ENCODE measurements around the gene PFAS.
"Not testable (repeated sequence)": the region's sequence is repeated elsewhere in the genome, so short reads cannot be mapped to it uniquely, and the experiment has no call there.

The PFAS gene

GRCh38 chr17:8231701-8232100, 17.4 kb upstream of the PFAS start:
- DNase-seq, result no peak

DNA sequence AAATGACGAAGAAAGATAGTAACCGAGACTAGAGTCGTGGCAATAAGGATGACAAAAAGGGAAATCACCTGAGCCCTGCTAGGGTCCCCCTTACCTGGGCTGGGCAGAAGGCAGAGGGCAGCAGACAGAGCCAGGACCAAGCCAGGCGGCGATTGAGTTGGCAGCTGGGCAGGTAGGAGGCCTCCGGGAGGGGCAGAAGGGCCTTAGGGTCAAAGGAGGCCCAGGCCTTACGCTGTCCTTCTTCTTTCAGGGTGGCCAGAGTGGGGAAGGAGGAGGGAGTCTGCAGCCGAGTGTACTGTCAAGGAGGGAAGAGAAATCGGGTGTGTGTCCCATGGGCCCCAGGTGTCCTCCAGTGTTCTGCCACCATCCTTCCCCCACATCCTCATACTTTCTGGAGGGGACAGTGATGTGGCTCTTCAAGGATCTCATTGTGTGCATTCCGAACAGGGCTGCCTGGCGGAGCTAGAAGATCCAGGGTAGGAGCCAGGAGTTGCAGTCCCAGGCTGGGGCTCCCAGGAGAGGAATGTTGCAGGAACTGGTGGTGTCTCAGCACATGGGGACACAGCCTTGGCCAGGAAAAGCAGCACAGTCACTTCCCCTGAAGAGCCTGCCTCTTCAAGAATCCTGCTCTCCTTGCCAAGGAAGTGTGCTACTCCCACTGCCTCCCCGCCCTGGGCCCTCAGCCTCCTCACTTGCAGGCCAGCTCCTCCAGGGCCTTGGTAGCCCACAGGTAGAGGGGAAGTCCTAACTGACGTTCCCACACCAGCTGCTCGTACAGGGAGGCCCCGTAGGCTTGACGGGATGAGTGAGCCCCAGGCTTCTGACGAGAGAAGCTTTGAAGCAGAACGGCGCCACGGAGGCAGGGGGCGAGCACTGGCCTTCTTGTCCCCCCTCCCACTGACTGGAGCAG, 14.5 kb upstream of the PFAS start:
- DNase-seq, result no peak

GRCh38 chr17:8235676-8236075, 13.4 kb upstream of the PFAS start:
- DNase-seq, result no peak

DNA sequence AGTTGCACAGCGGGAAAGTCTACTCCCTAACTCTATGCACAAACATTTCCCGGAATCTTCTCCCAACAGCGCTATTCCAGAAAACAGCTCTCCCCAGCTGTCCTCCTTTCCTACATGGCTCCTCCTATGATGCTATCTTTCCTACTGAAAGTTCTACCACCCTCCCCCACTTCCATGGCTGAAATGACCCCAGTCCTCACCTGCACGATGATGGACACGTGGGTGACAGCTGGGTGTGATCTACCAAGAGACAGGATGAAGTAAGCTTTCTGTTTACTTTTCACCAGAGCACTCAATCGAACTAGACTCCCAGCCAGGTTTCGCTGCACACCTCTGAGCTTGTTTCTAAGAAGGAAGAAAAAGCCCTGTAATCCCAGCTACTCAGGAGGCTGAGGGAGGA, 11.9 kb upstream of the PFAS start:
- DNase-seq, result no peak

DNA sequence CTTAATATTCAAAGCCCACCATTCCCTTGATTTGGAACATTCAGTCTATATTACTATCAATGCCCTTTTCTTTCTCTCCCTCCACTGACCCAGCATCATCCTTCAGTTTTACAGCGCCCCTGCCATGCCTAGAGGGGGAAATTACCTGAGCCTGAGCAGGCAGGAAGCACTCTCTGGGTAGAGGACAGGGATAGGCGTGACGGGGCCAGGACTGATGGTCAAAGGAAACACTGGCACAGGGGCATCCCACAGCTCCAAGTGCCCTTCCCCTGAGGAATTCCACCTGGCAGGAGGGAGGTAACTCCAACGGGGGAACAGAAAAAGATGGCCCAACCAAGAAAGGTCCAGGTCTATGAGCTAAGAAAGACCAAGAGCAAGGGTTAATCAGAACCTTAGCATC, 11.2 kb upstream of the PFAS start:
- DNase-seq, result no peak

DNA sequence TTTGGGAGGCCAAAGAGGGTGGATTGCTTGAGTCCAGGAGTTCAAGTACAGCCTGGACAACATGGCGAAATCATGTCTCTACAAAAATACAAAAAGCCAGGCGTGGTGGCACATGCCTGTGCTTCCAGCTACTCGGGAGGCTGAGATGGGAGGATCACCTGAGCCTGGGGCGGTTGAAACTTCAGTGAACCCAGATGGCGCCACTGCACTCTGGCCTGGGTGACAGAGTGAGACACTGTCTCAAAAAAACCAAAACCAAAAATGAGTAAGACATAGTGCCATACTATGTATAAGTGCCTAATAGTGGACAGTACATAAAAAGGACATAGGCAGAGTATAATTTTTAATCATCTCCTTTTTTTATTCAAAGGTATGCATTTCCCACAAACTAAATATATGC, 5.3 kb upstream of the PFAS start:
- DNase-seq, result no peak

DNA sequence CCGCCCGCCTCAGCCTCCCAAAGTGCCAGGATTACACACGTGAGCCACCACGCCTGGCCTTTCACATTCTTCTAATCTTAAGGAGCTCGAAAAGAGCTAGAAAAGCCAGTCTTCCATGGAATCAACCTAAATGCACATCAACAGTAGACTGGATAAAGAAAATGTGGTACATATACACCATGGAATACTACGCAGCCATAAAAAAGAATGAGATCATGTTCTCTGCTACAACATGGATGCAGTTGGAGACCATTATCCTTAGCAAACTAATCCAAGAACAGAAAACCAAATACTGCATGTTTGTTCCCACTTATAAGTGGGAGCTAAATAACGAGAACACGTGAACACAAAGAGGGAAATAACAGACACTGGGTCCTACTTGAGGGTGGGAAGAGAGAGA, 4.3 kb upstream of the PFAS start:
- no peak for DNase-seq

DNA sequence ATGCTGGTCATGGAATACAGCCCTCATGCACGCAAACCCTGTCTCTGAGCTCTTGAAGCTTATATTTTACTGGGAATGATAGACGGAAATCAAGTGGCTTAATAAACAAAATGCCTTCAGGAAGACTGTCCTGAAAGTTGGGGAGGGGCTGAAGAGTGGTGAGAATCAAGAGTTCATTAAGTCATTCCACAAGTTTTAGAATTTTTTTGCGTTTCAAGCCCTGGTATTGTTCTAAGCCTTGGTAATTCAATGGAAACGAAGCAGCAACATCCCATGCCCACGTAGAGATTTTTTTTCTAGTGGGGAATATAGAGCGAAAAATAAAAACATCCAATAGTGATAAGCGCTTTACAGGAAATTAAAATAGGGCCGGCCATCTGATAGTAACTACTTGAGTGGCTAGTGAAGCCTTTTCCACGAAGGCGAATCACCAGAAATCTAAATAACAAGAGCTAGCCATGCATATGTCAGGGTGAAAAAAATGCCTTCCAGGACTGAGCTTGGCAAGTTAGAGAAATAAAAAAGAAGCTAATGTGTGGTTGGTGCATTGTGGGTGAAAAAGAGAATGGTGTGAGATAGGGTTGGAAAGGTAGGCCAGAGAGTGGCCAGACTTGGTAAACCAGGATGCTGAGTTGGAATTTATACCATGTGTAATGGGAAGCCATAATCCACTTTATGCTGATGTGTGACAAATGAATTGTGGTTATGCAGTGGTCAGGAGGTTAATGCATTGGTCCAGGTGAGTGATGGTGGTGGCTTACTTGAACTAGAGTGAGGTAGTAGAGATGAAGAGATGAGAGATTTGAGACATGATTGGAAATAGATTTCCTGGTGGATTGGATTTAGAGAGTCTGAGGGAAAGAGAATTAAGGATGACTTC, 772 bp downstream of the PFAS start:
- no peak for DNase-seq

DNA sequence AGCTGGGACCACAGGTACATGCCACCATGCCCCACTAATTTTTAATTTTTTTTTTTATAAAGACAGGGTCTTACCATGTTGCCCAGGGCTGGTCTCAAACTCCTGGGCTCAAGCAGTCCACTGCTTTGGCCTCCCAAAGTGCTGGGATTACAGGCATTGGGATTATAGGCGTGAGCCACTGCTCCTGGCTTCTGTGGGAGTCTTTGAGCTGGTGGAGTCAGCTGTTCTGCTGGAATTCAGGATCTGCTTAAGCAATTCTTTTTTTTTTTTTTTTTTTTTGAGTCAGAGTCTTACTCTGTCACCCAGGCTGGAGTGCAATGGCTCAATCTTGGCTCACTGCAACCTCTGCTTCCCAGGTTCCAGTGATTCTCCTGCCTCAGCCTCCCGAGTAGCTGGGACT, 2.3 kb downstream of the PFAS start:
- DNase-seq, result not testable (repeated sequence)

GRCh38 chr17:8253801-8254200, 4.7 kb downstream of the PFAS start:
- no peak for DNase-seq

- DNase-seq, result no peak
These were observed 5.8 kb downstream of the PFAS start for GRCh38 chr17:8254881-8255280.

DNA sequence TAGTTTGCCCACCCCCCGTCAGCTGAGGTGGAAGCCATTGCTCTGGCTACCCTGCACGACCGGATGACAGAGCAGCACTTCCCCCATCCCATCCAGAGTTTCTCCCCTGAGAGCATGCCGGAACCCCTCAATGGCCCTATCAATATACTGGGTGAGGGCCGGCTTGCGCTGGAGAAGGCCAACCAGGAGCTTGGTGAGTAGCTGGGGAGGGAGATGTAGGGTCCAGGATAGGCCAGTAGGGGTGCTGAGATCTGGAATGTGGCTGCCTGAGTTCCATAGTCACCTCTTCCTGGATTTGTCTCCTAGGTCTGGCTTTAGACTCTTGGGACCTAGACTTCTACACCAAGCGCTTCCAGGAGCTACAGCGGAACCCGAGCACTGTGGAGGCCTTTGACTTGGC, 6.4 kb downstream of the PFAS start:
- no peak for DNase-seq

DNA sequence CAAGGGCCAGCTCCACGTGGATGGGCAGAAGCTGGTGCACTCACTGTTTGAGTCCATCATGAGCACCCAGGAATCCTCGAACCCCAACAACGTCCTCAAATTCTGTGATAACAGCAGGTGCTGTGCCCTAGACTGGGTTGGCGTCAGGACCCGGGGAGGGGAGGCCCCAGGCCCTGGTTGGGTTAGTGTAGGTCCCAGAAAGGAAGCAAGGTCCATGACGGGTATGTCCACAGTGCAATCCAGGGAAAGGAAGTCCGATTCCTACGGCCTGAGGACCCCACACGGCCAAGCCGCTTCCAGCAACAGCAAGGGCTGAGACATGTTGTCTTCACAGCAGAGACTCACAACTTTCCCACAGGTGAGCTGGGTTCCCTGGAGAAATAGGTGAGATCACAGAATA, 7.2 kb downstream of the PFAS start:
- DNase-seq, result no peak

GRCh38 chr17:8256691-8257090, 7.6 kb downstream of the PFAS start:
- no peak for DNase-seq

GRCh38 chr17:8257801-8258200, 8.7 kb downstream of the PFAS start:
- DNase-seq, result no peak

- no peak for DNase-seq
These were observed 15.2 kb downstream of the PFAS start for GRCh38 chr17:8264320-8264719.

GRCh38 chr17:8264836-8265542, 15.9 kb downstream of the PFAS start:
- no peak for DNase-seq

DNA sequence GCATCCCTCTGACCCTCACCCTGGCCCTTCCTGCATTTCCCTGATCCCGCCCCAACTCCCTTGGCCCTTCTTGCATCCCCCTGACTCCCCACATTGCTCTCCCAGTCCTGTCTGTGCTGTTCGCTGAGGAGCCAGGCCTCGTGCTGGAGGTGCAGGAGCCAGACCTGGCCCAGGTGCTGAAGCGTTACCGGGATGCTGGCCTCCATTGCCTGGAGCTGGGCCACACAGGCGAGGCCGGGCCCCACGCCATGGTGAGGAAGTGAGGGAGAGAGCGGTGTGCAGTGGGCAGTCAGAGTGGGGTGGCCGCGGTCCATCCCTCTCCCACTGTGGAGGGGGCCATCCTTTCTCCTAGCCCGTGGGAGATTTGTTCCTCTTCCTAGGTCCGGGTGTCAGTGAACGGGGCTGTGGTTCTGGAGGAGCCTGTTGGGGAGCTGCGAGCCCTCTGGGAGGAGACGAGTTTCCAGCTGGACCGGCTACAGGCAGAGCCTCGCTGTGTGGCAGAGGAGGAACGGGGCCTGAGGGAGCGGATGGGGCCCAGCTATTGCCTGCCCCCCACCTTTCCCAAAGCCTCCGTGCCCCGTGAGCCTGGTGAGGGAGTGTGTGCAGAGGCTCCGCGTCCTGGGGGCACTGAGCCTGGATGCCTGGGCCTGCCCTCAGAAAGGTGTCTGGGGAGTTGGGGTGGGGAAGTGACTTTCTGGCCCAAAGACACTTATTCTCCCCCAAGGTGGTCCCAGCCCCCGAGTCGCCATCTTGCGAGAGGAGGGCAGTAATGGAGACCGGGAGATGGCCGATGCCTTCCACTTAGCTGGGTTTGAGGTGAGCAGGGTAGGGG, 17.8 kb downstream of the PFAS start:
- no peak for DNase-seq

DNA sequence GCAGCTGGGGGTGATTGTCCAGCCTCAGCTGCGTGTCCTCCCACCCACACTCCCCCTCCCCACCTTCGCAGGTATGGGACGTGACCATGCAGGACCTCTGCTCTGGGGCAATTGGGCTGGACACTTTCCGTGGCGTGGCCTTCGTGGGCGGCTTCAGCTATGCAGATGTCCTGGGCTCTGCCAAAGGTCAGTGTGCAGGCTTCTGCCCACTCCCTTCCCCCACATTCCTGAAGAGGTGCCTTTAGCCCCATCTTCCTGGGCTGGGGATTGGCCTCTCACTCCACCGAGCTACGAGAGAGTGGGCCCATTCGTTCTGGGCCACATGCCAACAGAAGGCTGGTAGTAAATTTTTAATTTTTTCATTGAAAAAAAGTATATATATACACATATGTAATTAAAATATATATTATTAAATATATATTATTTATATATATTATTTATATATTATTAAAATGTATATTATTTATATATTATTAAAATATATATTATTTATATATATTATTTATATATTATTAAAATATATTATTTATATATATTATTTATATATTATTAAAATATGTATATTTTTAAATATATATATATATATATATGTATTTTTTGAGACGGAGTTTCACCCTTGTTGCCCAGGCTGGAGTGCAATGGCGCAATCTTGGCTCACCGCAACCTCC, 18.5 kb downstream of the PFAS start:
- no peak for DNase-seq

- DNase-seq, result no peak
These were observed 19.6 kb downstream of the PFAS start for GRCh38 chr17:8268550-8269298.

GRCh38 chr17:8272421-8272820, 23.3 kb downstream of the PFAS start:
- DNase-seq, result no peak

Measured in activated effector memory CD4-positive, alpha-beta T cell treated with Interleukin-2 at 50 U/mL for 16 hours (primary cell).